ENCODE results near the gene MLLT10.

- TF ChIP-seq RAD21 (IDR thresholded peaks at IDR 0.05 in 1 of 2, conservative IDR thresholded peaks at IDR 0.05 in 1 of 2; ENCODE audit: low read depth in 2 of 2, low read length in 2 of 2) (no peak), GABPA (IDR thresholded peaks at IDR 0.05; ENCODE audit: borderline replicate concordance, insufficient read depth, low read length) (no peak), CHD1 (IDR thresholded peaks at IDR 0.05; ENCODE audit: low read depth, low read length) (no peak), POLR2AphosphoS5 (IDR thresholded peaks at IDR 0.05; ENCODE audit: low read depth, low read length) (no peak), EP300 (IDR thresholded peaks at IDR 0.05; ENCODE audit: borderline replicate concordance in 1 of 2, low read depth in 2 of 2, low read length in 2 of 2) (no peak), SP1 (IDR thresholded peaks at IDR 0.05; ENCODE audit: low read depth, low read length) (no peak), USF2 (IDR thresholded peaks at IDR 0.05; ENCODE audit: low read length) (no peak)
- TF ChIP-seq, protein P1, sequence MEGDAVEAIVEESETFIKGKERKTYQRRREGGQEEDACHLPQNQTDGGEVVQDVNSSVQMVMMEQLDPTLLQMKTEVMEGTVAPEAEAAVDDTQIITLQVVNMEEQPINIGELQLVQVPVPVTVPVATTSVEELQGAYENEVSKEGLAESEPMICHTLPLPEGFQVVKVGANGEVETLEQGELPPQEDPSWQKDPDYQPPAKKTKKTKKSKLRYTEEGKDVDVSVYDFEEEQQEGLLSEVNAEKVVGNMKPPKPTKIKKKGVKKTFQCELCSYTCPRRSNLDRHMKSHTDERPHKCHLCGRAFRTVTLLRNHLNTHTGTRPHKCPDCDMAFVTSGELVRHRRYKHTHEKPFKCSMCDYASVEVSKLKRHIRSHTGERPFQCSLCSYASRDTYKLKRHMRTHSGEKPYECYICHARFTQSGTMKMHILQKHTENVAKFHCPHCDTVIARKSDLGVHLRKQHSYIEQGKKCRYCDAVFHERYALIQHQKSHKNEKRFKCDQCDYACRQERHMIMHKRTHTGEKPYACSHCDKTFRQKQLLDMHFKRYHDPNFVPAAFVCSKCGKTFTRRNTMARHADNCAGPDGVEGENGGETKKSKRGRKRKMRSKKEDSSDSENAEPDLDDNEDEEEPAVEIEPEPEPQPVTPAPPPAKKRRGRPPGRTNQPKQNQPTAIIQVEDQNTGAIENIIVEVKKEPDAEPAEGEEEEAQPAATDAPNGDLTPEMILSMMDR (IDR thresholded peaks at IDR 0.05; ENCODE audit: control extremely low read depth in 1 of 3, insufficient read depth in 1 of 3, low read depth in 1 of 3, low read length in 3 of 3), result no peak
Observed at GRCh38 chr10:21791276-21791675, 257.2 kb downstream of the MLLT10 start.
